ENCODE data around the gene OVCA2.

- TF ChIP-seq EZH2 (IDR thresholded peaks at IDR 0.05; ENCODE audit: borderline replicate concordance, low read depth, low read length, severe bottlenecking) (no peak), POLR2A (IDR thresholded peaks at IDR 0.05; ENCODE audit: low read depth, low read length) (no peak), MAX (IDR thresholded peaks at IDR 0.05; ENCODE audit: insufficient read depth, insufficient read length) (no peak), POLR2AphosphoS5 (IDR thresholded peaks at IDR 0.05; ENCODE audit: insufficient read depth, low read depth, low read length) (peak; percentile 80), CTCF (IDR thresholded peaks at IDR 0.05; ENCODE audit: extremely low read depth in 1 of 2, insufficient read depth in 1 of 2, low read depth in 1 of 2, low read length in 2 of 2) (no peak), JUN (IDR thresholded peaks at IDR 0.05; ENCODE audit: borderline replicate concordance, insufficient read depth, insufficient read length, low read depth) (no peak), FOS (IDR thresholded peaks at IDR 0.05; ENCODE audit: borderline replicate concordance, insufficient read depth, low read length) (peak; percentile 50), MYC (IDR thresholded peaks at IDR 0.05; ENCODE audit: low read depth, low read length) (peak; percentile 71)
Measured at GRCh38 chr17:2068519-2069051, 26.8 kb downstream of the OVCA2 start.

Measured in endothelial cell of umbilical vein (primary cell).